Vagina (tissue), 2 donors: ENCODE measurements around the gene ARHGEF28.

Experiments used
- POLR2A ChIP-seq, 2 donors: fragments of 450-650 bp; IDR thresholded peaks; one replicate each; pipeline ENCODE4 v1.6.1; 2017; ENCODE audit warnings: antibody characterized with exemption in 2 of 2, mild to moderate bottlenecking in 2 of 2, moderate library complexity in 2 of 2
- TF ChIP-seq, protein P1 (sequence below), 3 experiments: fragments of 450-650 bp in 2 of 3; fragments of 200-600 bp in 1 of 3; sonication (generic) in 1 of 3; IDR thresholded peaks; one replicate each; pipeline ENCODE4 v1.5.1; 2017 to 2019; ENCODE audit warnings: antibody characterized with exemption in 3 of 3, mild to moderate bottlenecking in 2 of 3, moderate library complexity in 2 of 3

DNA sequence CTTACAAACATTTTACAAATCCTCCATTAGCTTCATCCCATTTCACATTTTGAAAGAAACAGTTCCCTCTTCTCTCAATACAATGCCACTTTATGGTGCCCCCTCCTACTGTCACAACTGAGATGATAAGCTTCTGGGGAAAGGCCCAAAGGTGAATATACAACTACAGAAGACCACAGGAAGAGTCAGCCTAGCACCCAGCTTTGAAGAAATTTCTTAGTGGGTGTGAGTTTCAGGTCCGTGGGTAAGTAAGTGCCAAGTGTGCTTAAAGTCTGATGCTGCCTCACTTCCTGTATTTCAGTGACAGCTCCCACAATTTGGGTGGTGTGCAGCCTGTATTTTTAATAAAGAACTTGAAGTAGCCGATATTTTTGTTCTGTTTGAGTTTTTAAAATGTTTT, 68.1 kb downstream of the ARHGEF28 start:
- no peak for TF ChIP-seq POLR2A (IDR thresholded peaks at IDR 0.05)
- TF ChIP-seq, protein P1, sequence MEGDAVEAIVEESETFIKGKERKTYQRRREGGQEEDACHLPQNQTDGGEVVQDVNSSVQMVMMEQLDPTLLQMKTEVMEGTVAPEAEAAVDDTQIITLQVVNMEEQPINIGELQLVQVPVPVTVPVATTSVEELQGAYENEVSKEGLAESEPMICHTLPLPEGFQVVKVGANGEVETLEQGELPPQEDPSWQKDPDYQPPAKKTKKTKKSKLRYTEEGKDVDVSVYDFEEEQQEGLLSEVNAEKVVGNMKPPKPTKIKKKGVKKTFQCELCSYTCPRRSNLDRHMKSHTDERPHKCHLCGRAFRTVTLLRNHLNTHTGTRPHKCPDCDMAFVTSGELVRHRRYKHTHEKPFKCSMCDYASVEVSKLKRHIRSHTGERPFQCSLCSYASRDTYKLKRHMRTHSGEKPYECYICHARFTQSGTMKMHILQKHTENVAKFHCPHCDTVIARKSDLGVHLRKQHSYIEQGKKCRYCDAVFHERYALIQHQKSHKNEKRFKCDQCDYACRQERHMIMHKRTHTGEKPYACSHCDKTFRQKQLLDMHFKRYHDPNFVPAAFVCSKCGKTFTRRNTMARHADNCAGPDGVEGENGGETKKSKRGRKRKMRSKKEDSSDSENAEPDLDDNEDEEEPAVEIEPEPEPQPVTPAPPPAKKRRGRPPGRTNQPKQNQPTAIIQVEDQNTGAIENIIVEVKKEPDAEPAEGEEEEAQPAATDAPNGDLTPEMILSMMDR (IDR thresholded peaks at IDR 0.05): no peak
